OCI-LY7 (cell line): Measurements from ENCODE around the gene HMCN1.

Experiments used
- EZH2phosphoT487 ChIP-seq: fragments of 200-600 bp; sonication (generic); IDR thresholded peaks from 2 replicates; pipeline ENCODE4 v1.6.1; 2018; ENCODE audit warnings: low read depth, borderline replicate concordance, mild to moderate bottlenecking, mixed run types, antibody characterized with exemption, low read length, moderate library complexity, mixed read lengths
- TF ChIP-seq, protein P1 (sequence below): fragments of 200-600 bp; sonication (generic); conservative IDR thresholded peaks from 2 replicates; pipeline ENCODE4 v1.5.1; 2014; ENCODE audit warnings: mild to moderate bottlenecking, antibody characterized with exemption, low read length, moderate library complexity, mixed read lengths

DNA sequence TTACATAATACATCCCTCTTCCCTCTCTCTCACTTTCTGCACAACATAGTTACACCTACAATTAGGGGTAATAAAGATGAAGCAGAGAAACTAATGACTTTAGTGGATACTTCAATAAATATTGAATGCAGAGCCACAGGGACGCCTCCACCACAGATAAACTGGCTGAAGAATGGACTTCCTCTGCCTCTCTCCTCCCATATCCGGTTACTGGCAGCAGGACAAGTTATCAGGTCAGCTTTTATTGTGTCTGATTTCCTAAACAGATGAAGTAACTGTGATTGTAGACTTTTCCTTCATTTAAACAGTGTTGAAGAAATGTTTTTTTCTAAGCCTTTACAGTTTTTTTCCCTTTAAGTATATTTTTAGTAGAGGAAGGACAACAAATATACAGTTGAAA is 359.2 kb downstream of the HMCN1 start:
- TF ChIP-seq, protein P1, sequence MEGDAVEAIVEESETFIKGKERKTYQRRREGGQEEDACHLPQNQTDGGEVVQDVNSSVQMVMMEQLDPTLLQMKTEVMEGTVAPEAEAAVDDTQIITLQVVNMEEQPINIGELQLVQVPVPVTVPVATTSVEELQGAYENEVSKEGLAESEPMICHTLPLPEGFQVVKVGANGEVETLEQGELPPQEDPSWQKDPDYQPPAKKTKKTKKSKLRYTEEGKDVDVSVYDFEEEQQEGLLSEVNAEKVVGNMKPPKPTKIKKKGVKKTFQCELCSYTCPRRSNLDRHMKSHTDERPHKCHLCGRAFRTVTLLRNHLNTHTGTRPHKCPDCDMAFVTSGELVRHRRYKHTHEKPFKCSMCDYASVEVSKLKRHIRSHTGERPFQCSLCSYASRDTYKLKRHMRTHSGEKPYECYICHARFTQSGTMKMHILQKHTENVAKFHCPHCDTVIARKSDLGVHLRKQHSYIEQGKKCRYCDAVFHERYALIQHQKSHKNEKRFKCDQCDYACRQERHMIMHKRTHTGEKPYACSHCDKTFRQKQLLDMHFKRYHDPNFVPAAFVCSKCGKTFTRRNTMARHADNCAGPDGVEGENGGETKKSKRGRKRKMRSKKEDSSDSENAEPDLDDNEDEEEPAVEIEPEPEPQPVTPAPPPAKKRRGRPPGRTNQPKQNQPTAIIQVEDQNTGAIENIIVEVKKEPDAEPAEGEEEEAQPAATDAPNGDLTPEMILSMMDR = no peak
- no peak for TF ChIP-seq EZH2phosphoT487
